Esophagus squamous epithelium (tissue), 5 donors: ENCODE measurements around the gene NDRG2. TPM values are rescaled to one million over a fixed set of nuclear protein-coding genes. Genes with fewer than 3 reads are reported as not detected.

Experiments
- DNase-seq: peaks from one replicate; lab custom pipeline; 2025; lab: John Stamatoyannopoulos, UW
- H3K27ac ChIP-seq, 4 donors: fragments of 200-600 bp; sonication (generic); one replicate each; pipeline ENCODE4 v1.5.1; 2016 to 2019; ENCODE audit warnings: mild to moderate bottlenecking in 1 of 4
- H3K27me3 ChIP-seq, 4 donors: fragments of 200-600 bp; sonication (generic); 1 replicate in 3 of 4; 2 replicates in 1 of 4; pipeline versions ENCODE4 v1.5.1 to v1.6.0; 2017 to 2021; ENCODE audit warnings: antibody characterized with exemption in 1 of 4
- H3K36me3 ChIP-seq, 3 donors: fragments of 200-600 bp; sonication (generic); one replicate each; pipeline ENCODE4 v1.5.1; 2016 to 2019
- H3K4me1 ChIP-seq, 3 donors: fragments of 200-600 bp; sonication (generic); one replicate each; pipeline ENCODE4 v1.5.1; 2017 to 2019
- H3K4me3 ChIP-seq, 4 donors: fragments of 200-600 bp; sonication (generic); 1 replicate in 3 of 4; 2 replicates in 1 of 4; pipeline ENCODE4 v1.5.1; 2016 to 2019; ENCODE audit warnings: mild to moderate bottlenecking in 2 of 4, moderate library complexity in 1 of 4
- H3K9me3 ChIP-seq, 3 donors: fragments of 200-600 bp; sonication (generic); one replicate each; pipeline ENCODE4 v1.5.1; 2016 to 2019
- CTCF ChIP-seq, 6 experiments: fragments of 450-650 bp in 4 of 6; fragments of 200-600 bp in 2 of 6; sonication (generic) in 2 of 6; IDR thresholded peaks; one replicate each; pipeline ENCODE4 v1.5.1; 2016 to 2019; ENCODE audit warnings: antibody characterized with exemption in 6 of 6, mild to moderate bottlenecking in 4 of 6, moderate library complexity in 4 of 6
- POLR2A ChIP-seq, 4 donors: fragments of 450-650 bp; IDR thresholded peaks; one replicate each; pipeline ENCODE4 v1.6.1; 2017; ENCODE audit warnings: antibody characterized with exemption in 4 of 4, mild to moderate bottlenecking in 4 of 4, moderate library complexity in 3 of 4
- WGBS, 2 donors: methylation state at CpG; one replicate each; pipeline ENCODE4 v1.1.5; 2018; 5-methylcytosine and 5-hydroxymethylcytosine counted together
- intact Hi-C: fragments of 100-400 bp; cut with DNase I; formaldehyde crosslinking; loops from one replicate; pipeline ENCODE4 v1.15.0; 2022
- total RNA-seq, 4 donors: library from RNA; depleted of rRNA; stranded (reverse); fragments of >200 nt; gene quantifications; one replicate each; pipeline ENCODE4 v1.1.0, GENCODE V29; 2016
- donor health status: DM: yes; HTN: yes; CAD: no.

Gene NDRG2
- total RNA-seq, 4 donors from 2014 or later, result 96.3 to 209 (median 142) TPM

- peak overlapping the region; percentile 43 to 75 (median 62) for H3K4me3 ChIP-seq
- peaks cover 0 to 7% (median 0%) of the 10 kb centered on the region in 4 donors for H3K27me3 ChIP-seq
- peaks cover 0 to 28% (median 4%) of the 10 kb centered on the region in 3 donors for H3K4me1 ChIP-seq
- DNase-seq, result no peak
- H3K9me3 ChIP-seq, result no peaks in the 10 kb centered on the region
- peak overlapping the region in 3 of 4 donors; percentile 81 to 88 (median 84) for H3K27ac ChIP-seq
- intact Hi-C loops, result loop anchor here (10.0 kb wide), 1 partner anchor 356 kb away; no protein-coding TSS in a partner anchor
- 24 to 28% methylated on average over 8 to 10 of the region's 10 CpGs for WGBS, 2 donors
- TF ChIP-seq CTCF (IDR thresholded peaks at IDR 0.05), result no peak
- TF ChIP-seq POLR2A (IDR thresholded peaks at IDR 0.05), result no peak
- H3K36me3 ChIP-seq, result no peaks in the 10 kb centered on the region
Observed at GRCh38 chr14:20970647-20970982, 54.2 kb downstream of the NDRG2 start.

GRCh38 chr14:20969336-20969735 is 55.5 kb downstream of the NDRG2 start:
- H3K4me1 ChIP-seq, result peaks cover 0 to 23% (median 4%) of the 10 kb centered on the region in 3 donors
- H3K36me3 ChIP-seq, result no peaks in the 10 kb centered on the region
- H3K9me3 ChIP-seq, result no peaks in the 10 kb centered on the region
- peaks cover 0 to 10% (median 0%) of the 10 kb centered on the region in 4 donors for H3K27me3 ChIP-seq
- H3K27ac ChIP-seq, result no peak overlapping the region
- no peak overlapping the region for H3K4me3 ChIP-seq
- 20 to 52% methylated on average over 2 to 3 of the region's 3 CpGs for WGBS, 2 donors
- no peak for DNase-seq
- TF ChIP-seq POLR2A (IDR thresholded peaks at IDR 0.05) (no peak), CTCF (IDR thresholded peaks at IDR 0.05) (no peak)
- intact Hi-C loops, result loop anchor here (5.0 to 10.0 kb wide), 2 partner anchors 112 to 275 kb away; no protein-coding TSS in a partner anchor

Other genes starting within 250 kb of the NDRG2 start
- gene RNASE6, start 243.8 kb downstream of the NDRG2 start, total RNA-seq, result 10 to 100 TPM in 2 of 4 donors, under 1 TPM in 2; 0.26 to 22.3 (median 7.1) TPM
- 100 to 1,000 TPM in 2 of 4 donors, 10 to 100 TPM in 2; 12.0 to 297 (median 61.0) TPM for gene RNASE1, start 222.2 kb downstream of the NDRG2 start, total RNA-seq
- gene RNASE3, start 133.7 kb downstream of the NDRG2 start, total RNA-seq, result not detected
- 1 to 10 TPM in 1 of 4 donors, under 1 TPM in 2, not detected in 1; 0.44 to 1.3 (median 0.44) TPM for gene RNASE2, start 69.6 kb downstream of the NDRG2 start, total RNA-seq
- gene METTL17, start 35.1 kb downstream of the NDRG2 start, total RNA-seq, result 10 to 100 TPM; 53.6 to 74.6 (median 68.5) TPM
- 10 to 100 TPM in 3 of 4 donors, 1 to 10 TPM in 1; 8.6 to 23.2 (median 14.9) TPM for gene SLC39A2, start 25.8 kb downstream of the NDRG2 start, total RNA-seq
- gene TPPP2, start 5.2 kb upstream of the NDRG2 start, total RNA-seq, result not detected
- not detected for gene RNASE13, start 9.7 kb upstream of the NDRG2 start, total RNA-seq
- gene RNASE7, start 17.3 kb upstream of the NDRG2 start, total RNA-seq, result 10 to 100 TPM in 1 of 4 donors, 1 to 10 TPM in 1, under 1 TPM in 1, not detected in 1; 0.97 to 13.3 (median 1.1) TPM
- gene RNASE8, start 32.8 kb upstream of the NDRG2 start, total RNA-seq, result not detected
- gene ARHGEF40, start 45.2 kb upstream of the NDRG2 start, total RNA-seq, result 10 to 100 TPM in 1 of 4 donors, 1 to 10 TPM in 3; 1.3 to 10.3 (median 3.6) TPM
- gene ZNF219, start 73.6 kb upstream of the NDRG2 start, total RNA-seq, result 10 to 100 TPM; 47.1 to 68.3 (median 61.3) TPM
- 1 to 10 TPM in 1 of 4 donors, under 1 TPM in 1, not detected in 2; 0.95 to 1.5 TPM for gene TMEM253, start 76.0 kb upstream of the NDRG2 start, total RNA-seq
- gene OR5AU1, start 131.0 kb upstream of the NDRG2 start, total RNA-seq, result not detected
- 100 to 1,000 TPM; 252 to 651 (median 476) TPM for gene HNRNPC, start 244.4 kb upstream of the NDRG2 start, total RNA-seq